PC-3 (cell line): ENCODE measurements around the gene EXOC4.

ENCODE experiments used
- EZH2 ChIP-seq: fragments of 300-600 bp; sonication (generic); IDR thresholded peaks from one replicate; pipeline ENCODE4 v1.6.1; 2017; ENCODE audit warnings: antibody characterized with exemption, mild to moderate bottlenecking, low read length; ENCODE audit not compliant: unreplicated experiment
- EZH2phosphoT487 ChIP-seq: fragments of 300-600 bp; sonication (generic); IDR thresholded peaks from 2 replicates; pipeline ENCODE4 v1.6.1; 2018; ENCODE audit warnings: mild to moderate bottlenecking, antibody characterized with exemption, low read length, borderline replicate concordance
- TF ChIP-seq, protein P1 (sequence below): fragments of 300-600 bp; sonication (generic); conservative IDR thresholded peaks from 2 replicates; pipeline ENCODE4 v1.5.1; 2017; ENCODE audit warnings: antibody characterized with exemption, low read depth, mild to moderate bottlenecking, low read length

DNA sequence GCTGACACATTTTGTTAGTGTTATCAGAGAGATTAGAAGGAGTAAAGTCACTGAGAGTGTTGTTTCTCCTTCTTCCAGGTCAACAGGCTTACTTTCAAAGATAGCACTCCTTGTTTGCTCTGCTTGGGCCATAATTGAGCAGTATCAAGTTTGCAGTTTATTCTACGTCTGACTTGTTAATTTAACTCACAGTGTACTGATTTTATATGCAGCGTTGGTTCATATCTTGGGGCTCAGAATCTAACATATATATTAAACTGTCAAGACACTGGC is 430.2 kb downstream of the EXOC4 start:
- TF ChIP-seq, protein P1, sequence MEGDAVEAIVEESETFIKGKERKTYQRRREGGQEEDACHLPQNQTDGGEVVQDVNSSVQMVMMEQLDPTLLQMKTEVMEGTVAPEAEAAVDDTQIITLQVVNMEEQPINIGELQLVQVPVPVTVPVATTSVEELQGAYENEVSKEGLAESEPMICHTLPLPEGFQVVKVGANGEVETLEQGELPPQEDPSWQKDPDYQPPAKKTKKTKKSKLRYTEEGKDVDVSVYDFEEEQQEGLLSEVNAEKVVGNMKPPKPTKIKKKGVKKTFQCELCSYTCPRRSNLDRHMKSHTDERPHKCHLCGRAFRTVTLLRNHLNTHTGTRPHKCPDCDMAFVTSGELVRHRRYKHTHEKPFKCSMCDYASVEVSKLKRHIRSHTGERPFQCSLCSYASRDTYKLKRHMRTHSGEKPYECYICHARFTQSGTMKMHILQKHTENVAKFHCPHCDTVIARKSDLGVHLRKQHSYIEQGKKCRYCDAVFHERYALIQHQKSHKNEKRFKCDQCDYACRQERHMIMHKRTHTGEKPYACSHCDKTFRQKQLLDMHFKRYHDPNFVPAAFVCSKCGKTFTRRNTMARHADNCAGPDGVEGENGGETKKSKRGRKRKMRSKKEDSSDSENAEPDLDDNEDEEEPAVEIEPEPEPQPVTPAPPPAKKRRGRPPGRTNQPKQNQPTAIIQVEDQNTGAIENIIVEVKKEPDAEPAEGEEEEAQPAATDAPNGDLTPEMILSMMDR = no peak
- TF ChIP-seq EZH2phosphoT487 = no peak
- TF ChIP-seq EZH2 = no peak
